GM12874 (cell line): ENCODE results near the gene TRIL.

Source experiments
- CTCF ChIP-seq: IDR thresholded peaks from 2 replicates; pipeline ENCODE4 v1.5.1; 2011; ENCODE audit warnings: low read depth, mild to moderate bottlenecking, control low read depth, low read length, moderate library complexity; ENCODE audit not compliant: insufficient read depth

TRIL gene

GRCh38 chr7:28983396-28984190 lies 25.5 kb upstream of the TRIL start:
- no peak for TF ChIP-seq CTCF

GRCh38 chr7:28981161-28981465 lies 23.0 kb upstream of the TRIL start:
- no peak for TF ChIP-seq CTCF

GRCh38 chr7:28980451-28981160 lies 22.5 kb upstream of the TRIL start:
- no peak for TF ChIP-seq CTCF

GRCh38 chr7:28979776-28980175 lies 21.6 kb upstream of the TRIL start:
- TF ChIP-seq CTCF, result no peak

- TF ChIP-seq CTCF, result no peak
Measured at GRCh38 chr7:28977881-28978280, 19.8 kb upstream of the TRIL start.

GRCh38 chr7:28976022-28976421 lies 17.9 kb upstream of the TRIL start:
- no peak for TF ChIP-seq CTCF

GRCh38 chr7:28973591-28973990 lies 15.5 kb upstream of the TRIL start:
- no peak for TF ChIP-seq CTCF
